GM12801 (cell line): ENCODE measurements around the gene BAHD1.

Experiments used
- TF ChIP-seq, protein P1 (sequence below): IDR thresholded peaks from one replicate; pipeline ENCODE4 v1.5.1; 2011; ENCODE audit warnings: control low read depth; ENCODE audit not compliant: insufficient read length; ENCODE audit errors: extremely low read depth

BAHD1 gene

GRCh38 chr15:40512440-40512839, 71.7 kb downstream of the BAHD1 start:
- TF ChIP-seq, protein P1, sequence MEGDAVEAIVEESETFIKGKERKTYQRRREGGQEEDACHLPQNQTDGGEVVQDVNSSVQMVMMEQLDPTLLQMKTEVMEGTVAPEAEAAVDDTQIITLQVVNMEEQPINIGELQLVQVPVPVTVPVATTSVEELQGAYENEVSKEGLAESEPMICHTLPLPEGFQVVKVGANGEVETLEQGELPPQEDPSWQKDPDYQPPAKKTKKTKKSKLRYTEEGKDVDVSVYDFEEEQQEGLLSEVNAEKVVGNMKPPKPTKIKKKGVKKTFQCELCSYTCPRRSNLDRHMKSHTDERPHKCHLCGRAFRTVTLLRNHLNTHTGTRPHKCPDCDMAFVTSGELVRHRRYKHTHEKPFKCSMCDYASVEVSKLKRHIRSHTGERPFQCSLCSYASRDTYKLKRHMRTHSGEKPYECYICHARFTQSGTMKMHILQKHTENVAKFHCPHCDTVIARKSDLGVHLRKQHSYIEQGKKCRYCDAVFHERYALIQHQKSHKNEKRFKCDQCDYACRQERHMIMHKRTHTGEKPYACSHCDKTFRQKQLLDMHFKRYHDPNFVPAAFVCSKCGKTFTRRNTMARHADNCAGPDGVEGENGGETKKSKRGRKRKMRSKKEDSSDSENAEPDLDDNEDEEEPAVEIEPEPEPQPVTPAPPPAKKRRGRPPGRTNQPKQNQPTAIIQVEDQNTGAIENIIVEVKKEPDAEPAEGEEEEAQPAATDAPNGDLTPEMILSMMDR = no peak

DNA sequence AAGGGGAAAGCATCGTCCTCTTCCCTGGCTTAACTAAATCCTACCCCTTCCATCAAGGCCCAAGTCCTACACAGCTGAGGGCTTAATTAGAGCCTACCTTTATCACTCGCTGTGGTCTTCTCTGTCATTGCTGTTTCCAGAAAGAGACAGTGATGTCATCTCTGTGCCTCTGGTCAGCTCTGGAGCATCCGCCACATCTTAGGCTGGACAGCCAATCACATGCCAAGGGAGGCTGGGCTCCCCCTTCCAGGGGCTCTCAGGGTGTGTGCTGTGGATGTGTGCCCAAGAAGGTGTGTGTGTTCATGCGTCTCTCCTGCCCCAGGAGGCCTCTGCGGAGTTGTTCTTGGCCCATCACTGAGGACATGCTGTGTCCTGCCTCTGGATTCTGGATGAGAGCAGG, 72.9 kb downstream of the BAHD1 start:
- TF ChIP-seq, protein P1 = no peak

DNA sequence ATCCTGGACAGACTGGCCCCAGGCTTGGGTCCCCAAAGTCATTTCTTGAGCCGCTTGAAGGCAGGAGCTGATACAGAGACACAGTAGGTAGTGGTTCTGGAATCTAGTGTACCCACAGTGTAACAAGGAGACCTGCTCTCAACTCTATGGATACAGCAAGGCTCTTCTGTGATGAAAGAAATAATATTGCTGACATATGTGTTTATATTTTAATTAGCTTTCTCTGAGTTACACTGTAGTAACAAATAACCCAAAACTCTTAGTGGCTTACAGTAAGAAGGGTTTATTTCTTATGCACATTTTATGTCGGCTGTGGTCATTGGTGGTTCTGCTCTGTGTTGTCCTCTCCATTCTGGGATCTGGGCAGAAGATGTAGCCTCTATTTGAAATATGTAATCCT, 75.6 kb downstream of the BAHD1 start:
- TF ChIP-seq, protein P1 = no peak
